ENCODE results near the gene NFAM1. TPM values are rescaled to one million over a fixed set of nuclear protein-coding genes. Genes with fewer than 3 reads are reported as not detected.

The NFAM1 gene
- total RNA-seq, 1 experiment from 2014 or later = not detected

- DNase-seq (ENCODE audit: low spot score) = no peak
These were observed 15.5 kb downstream of the NFAM1 start for GRCh38 chr22:42416671-42417230.

- no peak for DNase-seq (ENCODE audit: low spot score)
These were observed 17.5 kb downstream of the NFAM1 start for GRCh38 chr22:42414565-42415303.

GRCh38 chr22:42414021-42414420, 18.2 kb downstream of the NFAM1 start:
- DNase-seq (ENCODE audit: low spot score) = no peak

GRCh38 chr22:42412744-42413333, 19.4 kb downstream of the NFAM1 start:
- no peak for DNase-seq (ENCODE audit: low spot score)

GRCh38 chr22:42410708-42411107, 21.5 kb downstream of the NFAM1 start:
- DNase-seq (ENCODE audit: low spot score) = no peak

GRCh38 chr22:42408810-42409529, 23.2 kb downstream of the NFAM1 start:
- DNase-seq (ENCODE audit: low spot score) = no peak

GRCh38 chr22:42408276-42408675, 23.9 kb downstream of the NFAM1 start:
- no peak for DNase-seq (ENCODE audit: low spot score)

- DNase-seq (ENCODE audit: low spot score) = no peak
These were observed 27.9 kb downstream of the NFAM1 start for GRCh38 chr22:42404266-42404665.

GRCh38 chr22:42401535-42402334, 30.5 kb downstream of the NFAM1 start:
- DNase-seq (ENCODE audit: low spot score) = no peak

- no peak for DNase-seq (ENCODE audit: low spot score)
These were observed 31.2 kb downstream of the NFAM1 start for GRCh38 chr22:42400811-42401534.

GRCh38 chr22:42399315-42400271, 32.6 kb downstream of the NFAM1 start:
- DNase-seq (ENCODE audit: low spot score) = no peak

- no peak for DNase-seq (ENCODE audit: low spot score)
These were observed 34.6 kb downstream of the NFAM1 start for GRCh38 chr22:42397332-42398249.

GRCh38 chr22:42396621-42397331, 35.4 kb downstream of the NFAM1 start:
- DNase-seq (ENCODE audit: low spot score) = no peak

GRCh38 chr22:42389143-42389542, 43.1 kb downstream of the NFAM1 start:
- no peak for DNase-seq (ENCODE audit: low spot score)

- no peak for DNase-seq (ENCODE audit: low spot score)
These were observed 43.9 kb downstream of the NFAM1 start for GRCh38 chr22:42388130-42388797.

GRCh38 chr22:42387631-42388030, 44.6 kb downstream of the NFAM1 start:
- DNase-seq (ENCODE audit: low spot score) = no peak

- no peak for DNase-seq (ENCODE audit: low spot score)
These were observed 46.5 kb downstream of the NFAM1 start for GRCh38 chr22:42385696-42386095.

- DNase-seq (ENCODE audit: low spot score) = no peak
These were observed 47.7 kb downstream of the NFAM1 start for GRCh38 chr22:42384506-42384905.

Measured in H4 (cell line).